GM23338 (cell line): ENCODE data around the gene PPM1H. TPM values are rescaled to one million over a fixed set of nuclear protein-coding genes. Genes with fewer than 3 reads are reported as not detected.

ENCODE experiments used
- ATAC-seq: fragments of 200-7000 bp; cut with Tn5 transposase; 3 replicates; pipeline ENCODE4 v1.9.1; 2020
- DNase-seq: peaks from one replicate; pipeline ENCODE4 v3.0.0-alpha.2; 2015; ENCODE audit warnings: low spot score
- H2AFZ ChIP-seq: fragments of 200-600 bp; sonication (generic); 2 replicates; pipeline ENCODE4 v1.8.0; 2016; ENCODE audit warnings: antibody characterized with exemption, mild to moderate bottlenecking, moderate library complexity
- H3F3A ChIP-seq: fragments of 200-600 bp; sonication (generic); replicated peaks from 2 replicates; pipeline ENCODE4 v1.8.0; 2017; ENCODE audit warnings: antibody characterized with exemption, mixed run types, low read depth
- H3K27ac ChIP-seq: fragments of 200-600 bp; sonication (generic); 2 replicates; pipeline ENCODE4 v1.6.1; 2016; ENCODE audit warnings: low read depth
- H3K27me3 ChIP-seq: fragments of 200-600 bp; sonication (generic); 2 replicates; pipeline ENCODE4 v1.8.0; 2016; ENCODE audit warnings: mild to moderate bottlenecking, mixed run types, moderate library complexity; ENCODE audit not compliant: insufficient read depth
- H3K36me3 ChIP-seq: fragments of 200-600 bp; sonication (generic); 2 replicates; pipeline ENCODE4 v1.8.0; 2016; ENCODE audit warnings: mild to moderate bottlenecking; ENCODE audit not compliant: insufficient read depth
- H3K4me1 ChIP-seq: fragments of 200-600 bp; sonication (generic); 2 replicates; pipeline ENCODE4 v1.8.0; 2016; ENCODE audit warnings: mild to moderate bottlenecking, moderate library complexity; ENCODE audit not compliant: insufficient read depth
- H3K4me2 ChIP-seq: fragments of 200-600 bp; sonication (generic); 2 replicates; pipeline ENCODE4 v1.7.1; 2017; ENCODE audit warnings: mixed run types
- H3K4me3 ChIP-seq: fragments of 200-600 bp; sonication (generic); 2 replicates; pipeline ENCODE4 v1.6.1; 2016; ENCODE audit warnings: mixed run types
- H3K79me2 ChIP-seq: fragments of 200-600 bp; sonication (generic); replicated peaks from 2 replicates; pipeline ENCODE4 v1.8.0; 2017; ENCODE audit warnings: mild to moderate bottlenecking; ENCODE audit not compliant: insufficient read depth
- H3K9me2 ChIP-seq: fragments of 200-600 bp; sonication (generic); 2 replicates; pipeline ENCODE4 v1.8.0; 2017; ENCODE audit not compliant: insufficient read depth
- H4K20me1 ChIP-seq: fragments of 200-600 bp; sonication (generic); replicated peaks from 2 replicates; pipeline ENCODE4 v1.8.0; 2017; ENCODE audit warnings: mild to moderate bottlenecking; ENCODE audit not compliant: insufficient read depth
- H3K27ac Mint-ChIP-seq: 2 replicates; pipeline ENCODE4 v1.8.0; 2020; ENCODE audit warnings: inconsistent platforms, mild to moderate bottlenecking, moderate library complexity, mixed read lengths
- H3K27me3 Mint-ChIP-seq: 3 replicates; pipeline ENCODE4 v1.8.0; 2022; ENCODE audit warnings: low read depth, mild to moderate bottlenecking, moderate library complexity, mixed read lengths, inconsistent platforms; ENCODE audit not compliant: insufficient read depth, poor library complexity
- H3K36me3 Mint-ChIP-seq: 3 replicates; pipeline ENCODE4 v1.8.0; 2021; ENCODE audit warnings: low read depth, mild to moderate bottlenecking, inconsistent platforms, moderate library complexity, mixed read lengths
- H3K4me1 Mint-ChIP-seq: 3 replicates; pipeline ENCODE4 v1.8.0; 2020; ENCODE audit warnings: mild to moderate bottlenecking, inconsistent platforms, mixed read lengths
- H3K4me3 Mint-ChIP-seq: 3 replicates; pipeline ENCODE4 v1.8.0; 2021; ENCODE audit warnings: moderate library complexity, mild to moderate bottlenecking, inconsistent platforms, mixed read lengths
- H3K9me3 Mint-ChIP-seq: 3 replicates; pipeline ENCODE4 v1.8.0; 2020; ENCODE audit warnings: moderate library complexity, mild to moderate bottlenecking, inconsistent platforms, mixed read lengths
- REST ChIP-seq: IDR thresholded peaks from one replicate; pipeline ENCODE4 v1.6.1; 2018; ENCODE audit warnings: antibody characterized with exemption; ENCODE audit not compliant: unreplicated experiment
- ZNF114 ChIP-seq: fragments of 250-450 bp; sonication (Bioruptor Pico); IDR thresholded peaks from 2 replicates; pipeline ENCODE4 v1.5.0; 2020; ENCODE audit warnings: mild to moderate bottlenecking, moderate library complexity
- ZNF331 ChIP-seq: fragments of 250-450 bp; sonication (Bioruptor Pico); IDR thresholded peaks from 2 replicates; pipeline ENCODE4 v1.5.0; 2020; ENCODE audit warnings: low read depth, mild to moderate bottlenecking, moderate library complexity
- ZNF462 ChIP-seq: fragments of 250-450 bp; sonication (Bioruptor Pico); IDR thresholded peaks from 2 replicates; pipeline ENCODE4 v1.5.0; 2020; ENCODE audit warnings: mild to moderate bottlenecking, moderate library complexity
- polyA plus RNA-seq: library from polyadenylated mRNA; unstranded; fragments of >200 nt; fragmentation: Nextera tagmentation; extraction: Ambion mirVana; gene quantifications from 2 replicates; pipeline ENCODE4 v1.2.1, GENCODE V29; 2016
- total RNA-seq: library from RNA; depleted of rRNA; stranded (reverse); fragments of >200 nt; shearing (Covaris generic); gene quantifications from 2 replicates; pipeline ENCODE4 v1.2.3, GENCODE V29; 2014
- TF ChIP-seq, protein P1 (sequence below): IDR thresholded peaks from 2 replicates; pipeline ENCODE4 v1.6.1; 2016; ENCODE audit warnings: antibody characterized with exemption
- TF ChIP-seq, protein P2 (sequence below), 2 experiments: fragments of 200-600 bp in 1 of 2; sonication (generic) in 1 of 2; conservative IDR thresholded peaks; 2 replicates each; pipeline versions ENCODE4 v1.5.1 to v1.6.1; 2016 to 2017; ENCODE audit warnings: antibody characterized with exemption in 2 of 2, low read depth in 2 of 2, mild to moderate bottlenecking in 2 of 2, moderate library complexity in 1 of 2

The PPM1H gene
- total and polyA plus RNA-seq, 2 experiments from 2014 or later = 11.4 to 41.2 TPM

DNA sequence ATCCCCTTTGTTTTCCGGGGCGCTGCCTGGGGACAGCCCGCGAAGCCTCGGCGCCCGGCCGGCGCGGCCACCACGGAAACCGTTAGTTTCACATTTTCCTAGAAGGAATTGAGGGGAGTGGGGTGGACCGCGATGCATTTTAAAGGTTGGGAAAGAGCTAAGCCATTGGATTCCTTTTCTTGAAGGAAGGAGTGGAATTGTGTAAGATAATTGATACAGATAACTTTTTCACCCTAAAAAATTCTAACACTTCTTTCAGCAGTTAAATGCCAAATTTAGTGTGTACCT is 331.2 kb downstream of the PPM1H start:
- H2AFZ ChIP-seq = no peak overlapping the region
- H3K79me2 ChIP-seq = peaks cover 50% of the 10 kb centered on the region
- H3K4me3 Mint-ChIP-seq = peak overlapping the region; percentile 84
- H3K4me2 ChIP-seq = peak overlapping the region; percentile 94
- H3K36me3 Mint-ChIP-seq = no peaks in the 10 kb centered on the region; the same call in 2 of the 3 replicates
- peak overlapping the region; percentile 74 for H3K4me3 ChIP-seq
- no peaks in the 10 kb centered on the region for H3K9me2 ChIP-seq
- no peaks in the 10 kb centered on the region for H3K36me3 ChIP-seq
- H3K9me3 Mint-ChIP-seq = no peaks in the 10 kb centered on the region
- no peak for ATAC-seq
- H3K27ac Mint-ChIP-seq = peak overlapping the region; percentile 12
- H3K4me1 ChIP-seq = peaks cover 26% of the 10 kb centered on the region
- H4K20me1 ChIP-seq = no peaks in the 10 kb centered on the region; the same call in 1 of the 2 replicates
- no peak for DNase-seq
- H3K27me3 ChIP-seq = no peaks in the 10 kb centered on the region
- no peaks in the 10 kb centered on the region for H3F3A ChIP-seq
- H3K27ac ChIP-seq = peak overlapping the region; percentile 98; the same call in 1 of the 2 replicates
- H3K4me1 Mint-ChIP-seq = peaks cover 44% of the 10 kb centered on the region
- H3K27me3 Mint-ChIP-seq = peaks cover 12% of the 10 kb centered on the region
- TF ChIP-seq ZNF462 (CRISPR knock-in tag) (no peak), ZNF331 (CRISPR knock-in tag) (no peak), REST (no peak), ZNF114 (CRISPR knock-in tag) (no peak)
- TF ChIP-seq, protein P1, sequence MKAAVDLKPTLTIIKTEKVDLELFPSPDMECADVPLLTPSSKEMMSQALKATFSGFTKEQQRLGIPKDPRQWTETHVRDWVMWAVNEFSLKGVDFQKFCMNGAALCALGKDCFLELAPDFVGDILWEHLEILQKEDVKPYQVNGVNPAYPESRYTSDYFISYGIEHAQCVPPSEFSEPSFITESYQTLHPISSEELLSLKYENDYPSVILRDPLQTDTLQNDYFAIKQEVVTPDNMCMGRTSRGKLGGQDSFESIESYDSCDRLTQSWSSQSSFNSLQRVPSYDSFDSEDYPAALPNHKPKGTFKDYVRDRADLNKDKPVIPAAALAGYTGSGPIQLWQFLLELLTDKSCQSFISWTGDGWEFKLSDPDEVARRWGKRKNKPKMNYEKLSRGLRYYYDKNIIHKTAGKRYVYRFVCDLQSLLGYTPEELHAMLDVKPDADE = no peak
- TF ChIP-seq, protein P2, sequence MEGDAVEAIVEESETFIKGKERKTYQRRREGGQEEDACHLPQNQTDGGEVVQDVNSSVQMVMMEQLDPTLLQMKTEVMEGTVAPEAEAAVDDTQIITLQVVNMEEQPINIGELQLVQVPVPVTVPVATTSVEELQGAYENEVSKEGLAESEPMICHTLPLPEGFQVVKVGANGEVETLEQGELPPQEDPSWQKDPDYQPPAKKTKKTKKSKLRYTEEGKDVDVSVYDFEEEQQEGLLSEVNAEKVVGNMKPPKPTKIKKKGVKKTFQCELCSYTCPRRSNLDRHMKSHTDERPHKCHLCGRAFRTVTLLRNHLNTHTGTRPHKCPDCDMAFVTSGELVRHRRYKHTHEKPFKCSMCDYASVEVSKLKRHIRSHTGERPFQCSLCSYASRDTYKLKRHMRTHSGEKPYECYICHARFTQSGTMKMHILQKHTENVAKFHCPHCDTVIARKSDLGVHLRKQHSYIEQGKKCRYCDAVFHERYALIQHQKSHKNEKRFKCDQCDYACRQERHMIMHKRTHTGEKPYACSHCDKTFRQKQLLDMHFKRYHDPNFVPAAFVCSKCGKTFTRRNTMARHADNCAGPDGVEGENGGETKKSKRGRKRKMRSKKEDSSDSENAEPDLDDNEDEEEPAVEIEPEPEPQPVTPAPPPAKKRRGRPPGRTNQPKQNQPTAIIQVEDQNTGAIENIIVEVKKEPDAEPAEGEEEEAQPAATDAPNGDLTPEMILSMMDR (conservative IDR thresholded peaks at IDR 0.05; ENCODE audit: low read depth in 2 of 2) = no peak
